ENCODE measurements around the gene PSMD12. TPM values are rescaled to one million over a fixed set of nuclear protein-coding genes. Genes with fewer than 3 reads are reported as not detected.
"Not testable (repeated sequence)": the region's sequence is repeated elsewhere in the genome, so short reads cannot be mapped to it uniquely, and the experiment has no call there.

Gene PSMD12
- total and polyA plus RNA-seq, 9 of the 15 experiments (the other 6 are each of a cell fraction or from before 2014, with no cell fraction given) = 36.6 to 150 (median 65.5) TPM

DNA sequence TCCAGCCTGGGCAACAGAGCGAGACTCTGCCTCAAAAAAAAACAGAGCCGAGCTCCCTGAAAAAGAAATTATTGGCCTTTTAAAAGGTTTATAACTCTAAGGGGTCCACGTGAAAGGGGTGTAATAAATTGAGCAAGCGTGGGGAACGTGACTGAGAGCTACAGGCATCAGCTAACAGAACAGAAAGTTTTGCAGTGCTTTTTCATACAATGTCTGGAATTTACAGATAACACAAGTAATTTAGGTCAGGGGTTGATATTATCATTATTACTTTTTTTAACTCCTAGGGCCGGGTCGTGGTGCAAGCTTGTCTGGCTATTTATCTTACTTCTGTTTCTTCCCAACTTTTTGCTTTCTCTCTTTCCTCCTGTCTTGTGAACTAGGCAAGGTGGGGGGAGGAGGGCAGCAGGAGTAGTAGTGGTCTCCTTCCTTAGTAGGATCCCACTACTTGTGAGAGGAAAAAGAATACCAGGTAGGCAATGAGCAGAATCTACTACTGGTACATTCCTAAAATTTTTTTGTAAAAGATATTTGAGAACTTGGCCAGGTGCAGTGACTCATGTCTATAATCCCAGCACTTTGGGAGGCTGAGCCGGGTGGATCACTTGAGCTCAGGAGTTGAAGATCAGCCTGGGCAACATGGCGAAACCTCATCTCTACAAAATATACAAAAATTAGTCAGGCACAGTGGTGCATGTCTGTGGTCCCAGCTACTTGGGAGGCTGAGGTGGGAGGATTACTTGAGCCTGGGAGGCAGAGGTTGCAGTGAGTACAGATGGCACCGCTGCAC, 60.7 kb downstream of the PSMD12 start:
- H3K9me3 ChIP-seq (replicated peaks; ENCODE audit: control insufficient read depth, insufficient read depth, low read depth, low read length); H3K9ac ChIP-seq (ENCODE audit: insufficient read depth in 1 of 2, low read depth in 2 of 2, low read length in 2 of 2); in situ Hi-C loops (cut with MboI); DNase-seq (ENCODE audit: extremely low read depth in 1 of 4, low spot score in 3 of 4); H3K27ac ChIP-seq (ENCODE audit: extremely low read depth, low read depth, low read length); H3K4me3 ChIP-seq; BruUV-seq (replicated peaks); H3K4me1 ChIP-seq (replicated peaks in 1 of 2; ENCODE audit: control insufficient read depth in 2 of 2, insufficient read depth in 2 of 2, low read length in 2 of 2); H3K9me1 ChIP-seq (ENCODE audit: control insufficient read depth, insufficient read depth, low read length); ATAC-seq; H3K79me2 ChIP-seq (ENCODE audit: control insufficient read depth, insufficient read depth, low read length); CTCF ChIA-PET (ENCODE audit: low intra/inter-chr PET ratio); intact Hi-C loops (cut with micrococcal nuclease); H2AFZ ChIP-seq (ENCODE audit: low read depth, low read length); FAIRE-seq; H4K20me1 ChIP-seq (replicated peaks; ENCODE audit: control insufficient read depth, insufficient read depth, low read length); H3K36me3 ChIP-seq (ENCODE audit: control insufficient read depth, insufficient read depth, low read length); H3K27me3 ChIP-seq (ENCODE audit: control insufficient read depth in 2 of 2, insufficient read depth in 2 of 2, low read length in 2 of 2): not testable (repeated sequence)
- H3K4me2 ChIP-seq (ENCODE audit: insufficient read depth, low read length) = peak overlapping the region; percentile 18; the same call in 1 of the 2 replicates
- POLR2A ChIA-PET = interaction anchor here (0.6 to 1.0 kb wide), 4 partner anchors 14 to 172 kb away, joined by 3 to 4 read pairs (median 3); no protein-coding TSS in a partner anchor
- 15% methylated on average over 10 of the region's 10 CpGs for WGBS (ENCODE audit: insufficient coverage, low coverage, missing lambda C conversion rate)
- TF ChIP-seq TCF3 (CRISPR knock-in tag; IDR thresholded peaks at IDR 0.05) (peak; percentile 44), DPF2 (IDR thresholded peaks at IDR 0.05) (0 out of 2 replicates have a peak, but pooled peaks have one; percentile 21), CBFA2T3 (IDR thresholded peaks at IDR 0.05) (peak; percentile 18; the same call in 1 of the 2 replicates), BHLHE40 (IDR thresholded peaks at IDR 0.05; ENCODE audit: low read length) (peak; percentile 67), TAL1 (IDR thresholded peaks at IDR 0.05) (peak; percentile 37), CCNT2 (IDR thresholded peaks at IDR 0.05; ENCODE audit: borderline replicate concordance, extremely low read depth, insufficient read length, low read depth, low read length) (peak; percentile 25), ARID1B (IDR thresholded peaks at IDR 0.05) (peak; percentile 45; the same call in 1 of the 2 replicates)
- TF ChIP-seq, protein P1, sequence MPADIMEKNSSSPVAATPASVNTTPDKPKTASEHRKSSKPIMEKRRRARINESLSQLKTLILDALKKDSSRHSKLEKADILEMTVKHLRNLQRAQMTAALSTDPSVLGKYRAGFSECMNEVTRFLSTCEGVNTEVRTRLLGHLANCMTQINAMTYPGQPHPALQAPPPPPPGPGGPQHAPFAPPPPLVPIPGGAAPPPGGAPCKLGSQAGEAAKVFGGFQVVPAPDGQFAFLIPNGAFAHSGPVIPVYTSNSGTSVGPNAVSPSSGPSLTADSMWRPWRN (IDR thresholded peaks at IDR 0.05; ENCODE audit: low read depth) = 0 out of 2 replicates have a peak, but pooled peaks have one; percentile 22

Measured in K562 (cell line).